Spleen (tissue), 7 donors: ENCODE data around the gene C1QA.

ENCODE experiments used
- POLR2A ChIP-seq, 3 donors: fragments of 450-650 bp; IDR thresholded peaks; one replicate each; pipeline ENCODE4 v1.5.1; 2017; ENCODE audit warnings: antibody characterized with exemption in 3 of 3, mild to moderate bottlenecking in 1 of 3
- POLR2AphosphoS5 ChIP-seq, 3 donors: sonication (generic); formaldehyde crosslinking; IDR thresholded peaks; one replicate each; pipeline ENCODE4 v1.5.1; 2017; ENCODE audit warnings: antibody characterized with exemption in 3 of 3
- TF ChIP-seq, protein P1 (sequence below), 11 experiments: fragments of 200-600 bp in 7 of 11; fragments of 450-650 bp in 4 of 11; sonication (generic) in 4 of 11; IDR thresholded peaks in 8 of 11; conservative IDR thresholded peaks in 3 of 11; 1 replicate in 7 of 11; 2 replicates in 4 of 11; pipeline versions ENCODE4 v1.4.0 to v1.8.0; 2016 to 2021; ENCODE audit warnings: antibody characterized with exemption in 11 of 11, inconsistent platforms in 4 of 11, mild to moderate bottlenecking in 1 of 11
- donor health status: DM: no; HTN: no; CAD: no; lungs with moderate emphysema.
- donor health status: DM: no; HTN: no; CAD: no.
- donor health status: DM: no; HTN: no; CAD: no.

DNA sequence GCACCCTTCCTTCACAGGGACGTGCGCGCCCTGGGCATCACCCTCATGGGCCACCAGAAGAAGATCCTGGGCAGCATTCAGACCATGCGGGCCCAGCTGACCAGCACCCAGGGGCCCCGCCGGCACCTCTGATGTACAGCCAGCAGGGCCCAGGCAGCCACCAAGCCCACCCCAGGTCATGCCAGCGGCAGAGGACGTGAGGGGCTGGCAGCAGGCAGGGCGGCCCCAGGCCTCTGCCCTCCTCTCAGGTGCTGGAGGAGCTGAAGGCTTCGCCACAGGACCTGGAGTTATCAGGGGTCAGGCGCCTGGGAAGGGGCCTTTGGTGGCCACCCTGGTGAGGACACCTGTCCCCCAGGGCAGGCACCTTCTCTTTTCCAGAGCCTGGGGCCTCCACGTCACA is 34.8 kb upstream of the C1QA start:
- no peak for TF ChIP-seq POLR2A (IDR thresholded peaks at IDR 0.05)
- TF ChIP-seq, protein P1, sequence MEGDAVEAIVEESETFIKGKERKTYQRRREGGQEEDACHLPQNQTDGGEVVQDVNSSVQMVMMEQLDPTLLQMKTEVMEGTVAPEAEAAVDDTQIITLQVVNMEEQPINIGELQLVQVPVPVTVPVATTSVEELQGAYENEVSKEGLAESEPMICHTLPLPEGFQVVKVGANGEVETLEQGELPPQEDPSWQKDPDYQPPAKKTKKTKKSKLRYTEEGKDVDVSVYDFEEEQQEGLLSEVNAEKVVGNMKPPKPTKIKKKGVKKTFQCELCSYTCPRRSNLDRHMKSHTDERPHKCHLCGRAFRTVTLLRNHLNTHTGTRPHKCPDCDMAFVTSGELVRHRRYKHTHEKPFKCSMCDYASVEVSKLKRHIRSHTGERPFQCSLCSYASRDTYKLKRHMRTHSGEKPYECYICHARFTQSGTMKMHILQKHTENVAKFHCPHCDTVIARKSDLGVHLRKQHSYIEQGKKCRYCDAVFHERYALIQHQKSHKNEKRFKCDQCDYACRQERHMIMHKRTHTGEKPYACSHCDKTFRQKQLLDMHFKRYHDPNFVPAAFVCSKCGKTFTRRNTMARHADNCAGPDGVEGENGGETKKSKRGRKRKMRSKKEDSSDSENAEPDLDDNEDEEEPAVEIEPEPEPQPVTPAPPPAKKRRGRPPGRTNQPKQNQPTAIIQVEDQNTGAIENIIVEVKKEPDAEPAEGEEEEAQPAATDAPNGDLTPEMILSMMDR (IDR thresholded peaks at IDR 0.05 in 8 of 11, conservative IDR thresholded peaks at IDR 0.05 in 3 of 11) = no peak
- TF ChIP-seq POLR2AphosphoS5 (IDR thresholded peaks at IDR 0.05) = no peak
